ENCODE results near the gene HERC4. TPM values are rescaled to one million over a fixed set of nuclear protein-coding genes. Genes with fewer than 3 reads are reported as not detected.
"Not testable (repeated sequence)": the region's sequence is repeated elsewhere in the genome, so short reads cannot be mapped to it uniquely, and the experiment has no call there.

Gene HERC4
- total RNA-seq, 1 donor from 2014 or later, result 52.7 TPM

DNA sequence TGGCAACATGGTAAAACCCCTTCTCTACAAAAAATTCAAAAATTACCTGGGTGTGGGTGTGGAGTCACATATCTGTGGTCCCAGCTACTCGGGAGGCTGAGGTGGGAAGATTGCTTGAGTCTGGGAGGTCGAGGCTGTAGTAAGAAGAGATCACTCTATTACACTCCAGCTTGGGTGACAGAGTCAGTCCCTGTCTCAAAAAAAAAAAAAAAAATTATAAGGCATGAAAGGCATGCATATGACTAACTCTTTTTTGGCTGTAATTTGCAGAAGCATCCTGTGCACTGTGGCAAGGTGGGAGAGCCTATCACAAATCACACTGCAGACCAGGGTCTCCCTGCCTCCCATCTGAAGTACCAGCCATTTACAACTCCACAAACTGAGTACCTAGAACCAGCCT, 20.1 kb upstream of the HERC4 start:
- DNase-seq (ENCODE audit: low read depth), result no peak

DNA sequence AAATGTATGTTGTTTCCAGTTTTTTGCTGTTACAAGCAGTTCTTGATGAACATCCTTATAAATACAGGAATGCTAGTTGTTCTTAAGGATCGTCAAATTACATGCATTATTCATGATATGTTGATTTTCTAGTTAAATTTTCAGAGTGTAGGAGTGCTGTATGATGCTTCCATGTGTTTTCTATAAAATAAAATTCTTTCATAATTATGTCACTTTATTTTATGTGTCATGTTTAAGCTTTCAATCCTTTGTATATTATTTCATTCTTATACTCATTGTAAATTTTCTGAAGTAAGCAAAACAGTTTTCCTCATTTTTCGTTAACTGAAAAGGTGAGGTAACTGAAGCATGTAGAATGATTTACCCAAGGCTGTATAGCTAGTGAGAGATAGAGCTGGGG, 17.4 kb upstream of the HERC4 start:
- no peak for DNase-seq (ENCODE audit: low read depth)

DNA sequence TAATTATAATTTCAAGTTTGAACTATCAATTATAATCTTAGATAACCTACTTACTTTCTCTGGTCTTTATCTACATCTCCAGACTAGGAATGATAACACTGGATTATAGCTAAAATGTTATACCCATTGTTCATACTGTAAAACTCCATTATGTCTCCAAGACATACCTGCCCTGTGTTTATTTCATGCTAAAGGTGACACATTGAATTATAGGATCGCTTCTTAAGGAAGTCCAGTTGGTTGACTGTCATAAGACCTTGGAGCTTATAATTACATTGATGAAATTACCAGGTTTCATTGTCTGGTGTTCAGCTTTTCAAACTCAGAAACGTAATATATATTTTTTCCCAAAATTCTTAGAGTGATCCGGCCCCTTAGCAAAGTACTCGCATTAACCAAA, 15.5 kb upstream of the HERC4 start:
- DNase-seq (ENCODE audit: low read depth), result no peak

DNA sequence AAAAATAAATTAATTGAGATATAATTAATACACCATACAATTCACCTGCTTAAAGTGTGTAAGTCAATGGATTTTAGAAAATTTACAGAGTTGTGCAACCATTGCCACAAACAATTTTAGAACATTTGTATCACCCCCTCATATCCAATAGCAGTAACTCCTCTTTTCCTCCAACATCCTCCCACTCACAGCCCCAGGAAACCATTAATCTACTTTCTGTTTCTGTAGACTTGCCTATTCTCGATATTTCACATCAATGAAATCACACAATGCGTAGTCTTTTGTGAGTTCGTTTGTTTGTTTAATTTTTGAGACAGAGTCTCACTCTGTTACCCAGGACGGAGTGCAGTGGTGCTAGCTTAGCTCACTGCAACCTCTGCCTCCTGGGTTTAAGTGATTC, 13.7 kb upstream of the HERC4 start:
- no peak for DNase-seq (ENCODE audit: low read depth)

DNA sequence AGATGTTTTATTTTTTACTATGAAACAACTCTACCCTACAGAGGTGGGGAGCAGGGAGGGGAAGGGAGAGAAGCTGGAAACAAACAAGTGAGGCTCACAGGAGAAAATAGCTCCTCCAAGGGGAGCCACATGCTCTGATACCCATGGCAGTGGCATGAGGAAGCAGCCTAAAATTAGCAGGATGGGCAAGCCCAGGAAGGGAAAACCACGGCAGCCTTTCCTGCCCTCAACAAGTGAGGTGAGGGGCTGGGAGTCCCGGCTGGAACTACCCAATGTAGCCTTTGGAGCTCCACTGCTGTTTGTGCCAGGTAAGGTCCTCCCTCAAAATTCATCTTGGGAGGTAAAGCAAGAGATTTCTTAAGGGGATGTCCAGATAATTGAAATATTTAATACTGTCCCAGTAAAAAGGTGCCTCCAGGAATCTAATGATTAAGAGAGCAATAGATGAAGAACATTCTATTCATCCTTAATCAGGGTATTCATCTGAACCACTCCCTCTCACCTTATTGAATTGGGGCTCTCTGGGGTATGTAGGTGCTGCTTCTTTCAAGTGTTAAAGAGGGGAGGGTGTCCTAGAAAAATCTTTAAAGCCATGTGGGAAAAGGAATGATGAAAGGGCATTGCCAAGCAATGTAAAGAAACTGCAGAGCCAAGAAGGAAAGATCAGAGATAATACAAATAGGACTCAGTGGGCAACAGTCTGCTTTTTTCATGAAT, 12.8 kb upstream of the HERC4 start:
- peak; percentile 90 for DNase-seq (ENCODE audit: low read depth)

DNA sequence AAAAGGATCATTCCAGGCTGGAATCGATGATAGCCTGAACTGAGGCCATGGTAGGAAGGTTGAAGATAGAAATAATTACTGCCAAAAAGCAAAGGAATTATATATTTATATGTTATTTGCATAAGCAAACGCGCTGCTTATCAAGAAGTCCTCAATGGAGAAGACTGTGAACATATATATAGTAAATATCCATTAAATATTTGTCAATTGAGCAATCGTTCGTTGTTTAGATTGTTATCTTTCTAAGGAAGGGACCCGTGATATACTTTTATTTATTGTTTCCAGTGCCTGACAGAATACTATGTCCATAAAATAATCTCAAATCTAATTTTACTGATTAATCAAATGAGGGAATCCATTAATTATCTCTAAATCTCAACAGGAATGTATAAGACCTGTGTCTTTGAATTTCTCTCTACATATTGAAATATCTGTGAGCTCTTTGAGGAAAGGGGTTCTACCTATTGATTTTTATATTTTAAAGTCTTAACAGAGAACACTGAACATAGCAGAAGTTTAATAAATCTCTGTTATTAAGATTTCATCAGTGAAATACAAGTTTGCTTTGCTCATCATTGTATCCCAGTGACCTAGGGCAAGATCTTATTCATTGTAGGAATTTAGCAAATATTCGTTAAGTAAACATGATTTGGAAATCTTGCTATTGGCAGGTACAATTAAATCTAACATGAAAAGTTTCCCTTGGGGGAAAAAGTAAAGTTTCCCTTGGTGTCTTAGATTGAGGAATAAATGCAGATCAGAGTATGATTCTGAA, 12.0 kb upstream of the HERC4 start:
- no peak for DNase-seq (ENCODE audit: low read depth)

DNA sequence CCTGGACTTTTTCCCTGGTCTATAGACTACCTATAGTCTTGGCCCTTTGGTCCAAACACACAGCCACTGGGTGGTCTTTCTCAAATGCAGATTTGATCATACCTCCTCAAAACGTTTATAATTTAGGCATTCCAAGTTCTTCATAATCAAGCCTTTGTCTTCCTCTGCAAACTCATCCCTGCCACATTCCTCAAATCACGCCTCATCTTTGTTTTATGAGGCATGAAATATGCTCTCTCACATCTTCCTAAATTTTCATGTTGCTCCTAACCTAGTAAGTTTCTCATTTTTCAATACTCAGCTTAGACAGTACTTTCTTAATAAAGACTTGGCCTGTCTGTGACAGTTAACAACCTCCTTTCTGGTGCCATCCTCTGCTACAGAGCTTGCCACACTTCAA, 10.9 kb upstream of the HERC4 start:
- no peak for DNase-seq (ENCODE audit: low read depth)

DNA sequence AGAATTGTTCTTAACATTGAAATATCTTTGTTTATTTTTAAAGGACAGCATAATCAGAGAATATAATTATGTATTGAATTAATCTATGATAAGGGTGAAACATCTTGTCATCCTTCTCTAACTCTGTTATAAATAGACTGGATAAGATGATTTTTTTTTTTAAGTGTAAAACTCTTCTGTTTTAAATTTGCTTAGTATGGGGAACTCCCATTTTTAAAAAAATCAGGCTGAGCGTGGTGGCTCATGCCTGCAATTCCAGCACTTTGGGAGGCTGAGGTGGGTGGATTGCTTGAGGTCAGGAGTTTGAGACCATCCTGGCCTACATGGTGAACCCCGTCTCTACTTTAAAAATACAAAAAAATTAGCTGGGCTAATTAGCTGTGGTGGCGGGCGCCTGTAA, 9.4 kb upstream of the HERC4 start:
- no peak for DNase-seq (ENCODE audit: low read depth)

DNA sequence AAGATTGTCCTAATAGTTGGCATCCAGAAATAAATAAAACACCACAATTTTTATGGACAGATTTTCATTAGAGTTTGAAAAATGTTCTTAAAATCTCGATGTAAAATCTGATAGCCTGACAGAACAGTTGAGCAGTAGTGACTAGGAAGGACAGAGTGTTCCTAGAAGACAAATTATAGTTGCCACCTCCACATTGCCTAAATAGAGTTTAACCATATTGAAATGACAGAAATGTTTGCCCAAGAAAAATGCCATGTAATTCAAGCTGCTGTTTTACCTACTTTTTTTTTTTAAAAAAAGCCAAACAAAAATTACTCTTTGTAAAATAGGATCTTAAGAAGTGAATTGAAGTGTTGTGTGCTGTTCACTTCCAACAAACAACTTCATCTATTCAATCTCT, 8.9 kb upstream of the HERC4 start:
- no peak for DNase-seq (ENCODE audit: low read depth)

DNA sequence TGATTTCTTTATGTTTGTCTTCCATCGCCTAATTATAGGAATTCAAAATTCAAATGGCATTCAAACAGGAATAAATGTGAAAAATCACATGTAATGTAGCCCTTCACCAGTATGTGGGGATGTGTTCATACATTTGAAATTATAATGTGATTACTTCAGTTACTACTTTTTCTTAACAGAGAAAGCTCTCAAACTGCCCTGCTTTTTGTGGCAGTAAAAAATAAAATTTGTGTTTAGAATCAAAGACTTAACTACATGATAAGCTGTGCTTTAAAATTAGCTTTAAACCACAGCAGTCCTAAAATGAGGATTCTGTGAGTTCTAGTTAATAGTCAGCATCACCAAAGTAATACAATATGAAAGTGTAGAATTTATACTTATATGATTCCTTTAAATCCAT, 7.8 kb upstream of the HERC4 start:
- peak; percentile 59 for DNase-seq (ENCODE audit: low read depth)

DNA sequence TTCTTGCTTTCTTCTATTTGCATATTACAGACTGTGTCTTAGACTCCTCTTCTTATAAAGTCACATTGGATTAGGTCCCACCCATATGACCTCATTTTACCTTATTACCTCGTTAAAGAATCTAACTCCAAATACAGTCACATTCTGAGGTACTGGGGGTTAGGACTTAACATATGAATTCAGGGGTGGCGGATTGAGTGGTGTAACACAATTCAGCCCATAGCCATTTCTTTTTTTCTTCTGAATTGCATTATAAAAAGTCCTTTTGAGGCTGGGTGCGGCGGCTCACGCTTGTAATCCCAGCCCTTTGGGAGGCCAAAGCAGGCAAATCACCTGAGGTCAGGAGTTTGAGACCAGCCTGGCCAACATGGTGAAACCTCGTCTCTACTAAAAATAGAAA, 6.8 kb upstream of the HERC4 start:
- DNase-seq (ENCODE audit: low read depth), result no peak

DNA sequence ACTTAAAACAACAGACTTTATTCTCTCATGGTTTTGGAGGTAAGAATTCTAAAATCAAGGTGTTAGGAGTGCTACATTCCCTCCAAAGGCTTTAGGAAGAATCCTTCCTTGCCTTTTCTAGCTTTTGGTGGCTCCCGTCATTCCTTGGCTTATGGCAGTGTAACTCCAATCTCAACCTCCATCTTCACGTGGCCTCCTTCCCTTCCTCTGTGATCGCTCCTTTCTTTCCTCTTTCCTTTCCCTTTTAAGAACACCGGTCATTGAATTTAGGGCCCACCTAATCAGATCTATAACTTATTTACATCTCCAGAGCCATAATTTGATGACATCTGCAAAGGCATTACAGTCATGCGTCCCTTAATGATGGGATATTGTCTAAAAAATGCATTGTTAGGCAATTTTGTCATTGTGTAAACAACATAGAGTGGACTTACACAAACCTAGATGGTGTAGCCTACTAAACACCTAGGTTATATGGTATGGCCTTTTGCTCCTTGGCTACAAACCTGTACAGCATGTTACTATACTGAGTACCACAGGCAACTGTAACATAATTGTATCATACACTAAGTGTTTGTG, 5.9 kb upstream of the HERC4 start:
- DNase-seq (ENCODE audit: low read depth), result no peak

DNA sequence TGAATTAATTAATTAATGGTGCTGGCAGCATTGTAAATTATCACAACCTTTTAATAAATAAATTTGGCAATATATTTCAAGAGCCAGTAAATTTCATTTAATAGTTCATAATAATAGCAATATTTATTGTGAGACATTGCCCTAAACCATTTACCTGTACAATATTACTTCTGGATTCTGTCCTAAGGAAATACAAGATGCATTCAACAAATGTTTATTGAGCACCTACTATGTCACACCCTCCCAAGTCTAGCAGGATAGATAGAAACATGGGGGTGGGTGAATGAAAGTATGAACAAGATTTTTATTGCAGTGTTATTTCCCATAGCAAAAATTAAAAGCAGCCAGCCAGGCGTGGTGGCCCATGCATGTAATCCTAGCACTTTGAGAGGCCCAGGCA, 4.4 kb upstream of the HERC4 start:
- no peak for DNase-seq (ENCODE audit: low read depth)

DNA sequence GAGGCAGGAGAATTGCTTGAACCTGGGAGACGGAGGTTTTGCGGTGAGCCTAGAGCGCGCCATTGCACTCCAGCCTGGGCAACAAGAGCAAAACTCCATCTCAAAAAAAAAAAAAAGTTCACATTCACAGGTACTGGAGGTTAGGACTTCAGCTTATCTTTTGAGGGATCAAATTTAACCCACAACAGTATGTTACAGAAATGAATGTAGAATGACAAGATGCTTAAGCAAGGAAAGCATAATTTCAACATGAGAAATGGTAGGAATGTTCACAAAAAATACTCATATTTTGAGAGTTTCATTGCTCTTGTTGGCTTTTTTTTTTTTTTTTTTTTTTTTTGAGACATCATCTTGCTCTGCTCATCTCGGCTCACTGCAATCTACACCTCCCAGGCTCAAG, 1.9 kb upstream of the HERC4 start:
- DNase-seq (ENCODE audit: low read depth), result no peak

DNA sequence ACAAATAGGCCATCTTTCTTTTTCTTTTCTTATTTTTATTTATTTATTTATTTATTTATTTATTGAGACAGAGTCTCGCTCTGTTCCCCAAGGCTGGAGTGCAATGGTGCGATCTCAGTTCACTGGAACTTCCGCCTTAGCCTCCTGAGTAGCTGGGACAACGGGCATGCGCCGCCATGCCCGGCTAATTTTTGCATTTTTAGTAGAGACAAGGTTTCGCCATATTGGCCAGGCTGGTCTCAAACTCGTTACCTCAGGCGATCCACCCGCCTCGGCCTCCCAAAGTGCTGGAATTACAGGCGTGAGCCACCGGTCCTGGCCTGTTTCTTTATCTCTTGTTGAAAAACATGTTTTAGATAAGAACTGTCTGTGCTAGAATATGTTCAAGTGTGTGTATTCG, 998 bp upstream of the HERC4 start:
- DNase-seq (ENCODE audit: low read depth), result not testable (repeated sequence)

DNA sequence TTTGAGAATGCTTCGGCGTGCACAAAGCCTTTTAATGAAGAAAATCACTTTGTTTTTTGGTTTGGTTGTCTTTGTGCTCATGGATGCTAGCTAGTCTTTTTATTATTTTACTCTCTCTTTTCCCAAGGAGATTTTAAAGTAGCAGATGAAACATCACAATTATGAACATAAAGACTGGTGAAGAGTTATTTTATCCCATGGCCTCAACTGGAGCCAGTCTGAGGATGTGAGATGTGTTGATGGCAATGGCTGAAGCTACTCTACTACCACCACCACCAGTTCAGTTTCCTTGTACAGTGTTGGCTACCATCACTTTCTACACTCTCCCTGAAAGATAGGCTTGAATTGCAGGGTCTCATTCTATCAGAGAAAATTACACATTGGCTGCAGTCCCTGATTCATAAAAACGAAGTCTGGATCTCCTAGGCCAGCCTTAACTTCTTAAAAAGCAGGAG, 494 bp upstream of the HERC4 start:
- no peak for DNase-seq (ENCODE audit: low read depth)

DNA sequence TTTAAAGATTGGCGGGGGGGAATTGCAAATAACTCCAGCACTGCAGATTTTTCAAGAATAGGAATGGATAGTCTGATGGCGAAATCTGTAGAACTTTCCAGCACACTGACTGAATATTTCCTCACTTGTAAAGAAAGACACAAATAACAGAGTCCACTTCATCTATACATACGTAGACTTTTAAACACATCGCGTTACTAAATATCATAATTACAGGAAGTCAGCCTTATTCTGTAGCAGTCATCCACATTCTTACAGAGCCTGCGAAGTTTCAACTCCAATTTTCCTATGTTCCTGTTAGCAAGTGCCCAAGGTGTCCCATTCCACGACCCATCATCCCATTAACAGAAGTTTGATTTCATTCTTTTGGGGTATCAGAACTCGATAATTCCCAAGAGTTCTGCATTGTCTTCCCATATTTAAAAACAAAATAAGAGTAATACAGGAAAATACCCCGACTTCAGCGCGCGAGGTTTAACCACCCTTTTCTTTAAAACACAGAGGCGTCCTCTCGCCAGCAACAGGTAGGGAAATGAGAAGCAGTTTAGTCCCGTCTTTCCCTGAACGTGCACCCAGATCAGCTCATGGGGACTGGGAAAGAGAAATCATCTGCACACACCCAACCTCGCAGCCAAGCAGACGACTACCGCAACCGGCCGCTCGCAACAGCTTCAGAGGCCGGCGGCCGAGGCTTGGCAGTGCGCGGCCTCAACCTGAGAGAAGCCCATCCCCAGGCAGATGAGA, 880 bp downstream of the HERC4 start:
- DNase-seq (ENCODE audit: low read depth), result no peak

DNA sequence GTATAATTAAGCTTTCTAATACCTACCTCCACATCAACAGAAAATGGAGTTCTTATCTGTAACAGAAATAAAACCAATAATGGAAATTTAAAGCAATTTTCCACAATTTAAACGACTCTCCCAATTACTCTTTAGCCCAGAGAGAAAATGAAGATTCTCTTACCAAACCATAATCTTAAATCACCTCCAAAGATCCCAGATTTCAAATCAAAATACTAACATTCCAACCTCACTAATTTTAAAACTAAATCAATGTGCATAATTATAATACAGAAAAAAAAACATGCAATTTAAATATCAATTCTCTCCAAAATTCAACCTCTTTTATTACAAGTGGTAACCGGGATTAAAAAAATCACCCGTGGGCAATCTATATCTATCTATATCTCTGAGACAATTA, 1.5 kb downstream of the HERC4 start:
- no peak for DNase-seq (ENCODE audit: low read depth)

DNA sequence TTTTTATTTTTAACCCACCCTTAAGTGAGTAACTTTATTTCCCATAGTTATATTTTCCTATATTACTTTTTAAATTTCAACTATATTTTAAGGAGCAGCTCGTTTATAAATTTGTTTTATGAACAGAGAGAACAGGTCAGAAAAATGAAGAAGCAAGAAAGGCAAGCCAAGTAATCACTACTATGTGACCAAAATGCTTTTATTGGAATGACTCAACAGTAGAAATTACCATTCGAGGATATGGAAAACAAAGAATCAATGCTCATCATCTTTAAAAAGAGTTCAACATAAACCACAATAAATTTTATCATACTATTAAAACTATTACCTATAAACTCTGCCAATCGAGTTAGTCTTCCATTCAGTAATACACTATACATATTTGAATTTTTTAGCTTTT, 7.6 kb downstream of the HERC4 start:
- DNase-seq (ENCODE audit: low read depth), result no peak

DNA sequence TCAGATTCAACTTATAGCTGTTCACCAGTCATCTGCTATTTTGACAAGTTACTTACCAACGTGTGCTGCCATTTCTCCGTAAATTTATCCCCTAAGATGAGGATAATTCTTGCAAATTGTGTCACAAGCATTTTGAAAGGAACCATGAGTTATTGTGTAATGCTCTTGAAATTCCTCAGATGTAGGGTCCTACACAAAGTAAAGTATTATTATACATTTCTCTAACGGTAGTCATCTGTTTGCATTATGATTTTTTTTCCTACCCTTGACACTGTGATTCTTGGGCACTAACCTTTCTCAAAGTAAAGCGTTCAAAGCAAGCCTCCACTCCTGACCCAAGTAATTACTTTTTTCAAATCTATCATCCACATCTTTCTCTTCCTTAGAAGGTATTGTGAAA, 8.1 kb downstream of the HERC4 start:
- DNase-seq (ENCODE audit: low read depth), result no peak

DNA sequence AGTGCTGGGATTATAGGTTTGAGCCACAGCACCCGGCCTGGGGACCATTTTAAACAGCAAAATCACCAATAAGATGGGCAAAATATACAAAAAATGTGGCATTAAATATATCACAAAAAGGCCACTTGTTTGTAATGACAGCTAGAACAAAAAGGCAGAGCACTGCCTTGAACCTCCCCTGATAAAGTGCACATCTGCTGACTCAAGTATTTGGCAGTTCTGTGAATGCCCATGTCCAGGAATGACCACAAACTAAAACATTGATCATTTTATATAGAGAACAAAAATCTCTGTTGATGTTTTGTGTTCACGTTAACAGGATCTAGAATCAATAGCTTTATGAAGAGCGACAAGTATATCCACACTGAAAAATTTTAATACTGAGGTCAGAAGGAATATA, 21.5 kb downstream of the HERC4 start:
- no peak for DNase-seq (ENCODE audit: low read depth)

DNA sequence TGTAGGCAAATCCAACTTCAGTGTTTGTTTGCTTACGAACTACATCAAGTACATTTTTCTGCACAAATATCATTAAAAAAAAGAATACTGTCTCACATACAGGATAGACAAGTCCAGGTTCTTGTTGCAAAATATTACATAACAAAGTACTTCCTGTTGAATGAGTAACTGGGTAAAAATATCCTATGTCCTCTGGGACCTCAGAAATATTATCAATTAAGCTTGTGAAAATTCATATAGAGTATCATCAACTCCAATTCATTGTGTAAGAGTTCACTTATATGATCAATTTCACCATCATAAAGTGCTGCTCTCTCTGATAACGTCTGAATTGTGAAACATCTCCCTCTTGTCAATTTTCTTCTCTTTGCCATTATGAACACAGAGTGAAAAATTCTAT, 22.6 kb downstream of the HERC4 start:
- no peak for DNase-seq (ENCODE audit: low read depth)
